ENCODE data around the gene EGR2. TPM values are rescaled to one million over a fixed set of nuclear protein-coding genes. Genes with fewer than 3 reads are reported as not detected.

Gene EGR2
- total RNA-seq, 4 donors from 2014 or later: 0.78 to 14.6 (median 2.9) TPM

DNA sequence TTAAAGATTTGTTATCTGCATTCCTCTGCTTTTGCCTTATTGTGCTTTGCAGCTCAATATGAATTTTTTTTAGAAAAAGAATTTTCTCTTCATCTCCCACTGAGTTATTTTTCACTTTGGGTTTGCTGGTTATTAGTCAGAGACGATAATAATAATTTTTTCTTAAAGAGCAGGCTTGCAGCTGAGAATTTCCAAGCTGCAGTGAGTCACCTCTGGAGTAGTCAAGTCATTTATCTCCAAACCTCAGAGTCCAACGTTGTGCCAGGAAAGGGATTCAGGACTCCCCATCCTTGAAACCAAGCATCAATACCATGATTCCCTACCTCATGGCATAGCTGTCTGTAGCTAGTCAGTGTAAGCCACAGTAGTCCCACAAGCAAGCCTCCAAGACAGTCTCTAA is 15.2 kb upstream of the EGR2 start:
- H3K27me3 ChIP-seq: no peaks in the 10 kb centered on the region
- no peak overlapping the region for H3K27ac ChIP-seq
- H3K4me1 ChIP-seq: no peaks in the 10 kb centered on the region
- TF ChIP-seq POLR2A (IDR thresholded peaks at IDR 0.05): no peak
- TF ChIP-seq, protein P1, sequence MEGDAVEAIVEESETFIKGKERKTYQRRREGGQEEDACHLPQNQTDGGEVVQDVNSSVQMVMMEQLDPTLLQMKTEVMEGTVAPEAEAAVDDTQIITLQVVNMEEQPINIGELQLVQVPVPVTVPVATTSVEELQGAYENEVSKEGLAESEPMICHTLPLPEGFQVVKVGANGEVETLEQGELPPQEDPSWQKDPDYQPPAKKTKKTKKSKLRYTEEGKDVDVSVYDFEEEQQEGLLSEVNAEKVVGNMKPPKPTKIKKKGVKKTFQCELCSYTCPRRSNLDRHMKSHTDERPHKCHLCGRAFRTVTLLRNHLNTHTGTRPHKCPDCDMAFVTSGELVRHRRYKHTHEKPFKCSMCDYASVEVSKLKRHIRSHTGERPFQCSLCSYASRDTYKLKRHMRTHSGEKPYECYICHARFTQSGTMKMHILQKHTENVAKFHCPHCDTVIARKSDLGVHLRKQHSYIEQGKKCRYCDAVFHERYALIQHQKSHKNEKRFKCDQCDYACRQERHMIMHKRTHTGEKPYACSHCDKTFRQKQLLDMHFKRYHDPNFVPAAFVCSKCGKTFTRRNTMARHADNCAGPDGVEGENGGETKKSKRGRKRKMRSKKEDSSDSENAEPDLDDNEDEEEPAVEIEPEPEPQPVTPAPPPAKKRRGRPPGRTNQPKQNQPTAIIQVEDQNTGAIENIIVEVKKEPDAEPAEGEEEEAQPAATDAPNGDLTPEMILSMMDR (IDR thresholded peaks at IDR 0.05): no peak
- intact Hi-C loops (cut with DNase I): no loop called here
- H3K36me3 ChIP-seq: no peaks in the 10 kb centered on the region
- 55 to 68% methylated on average over 2 of the region's 2 CpGs for WGBS, 2 donors
- H3K9me3 ChIP-seq: no peaks in the 10 kb centered on the region
- DNase-seq: no peak
- no peak overlapping the region for H3K4me3 ChIP-seq (replicated peaks in 1 of 3)

DNA sequence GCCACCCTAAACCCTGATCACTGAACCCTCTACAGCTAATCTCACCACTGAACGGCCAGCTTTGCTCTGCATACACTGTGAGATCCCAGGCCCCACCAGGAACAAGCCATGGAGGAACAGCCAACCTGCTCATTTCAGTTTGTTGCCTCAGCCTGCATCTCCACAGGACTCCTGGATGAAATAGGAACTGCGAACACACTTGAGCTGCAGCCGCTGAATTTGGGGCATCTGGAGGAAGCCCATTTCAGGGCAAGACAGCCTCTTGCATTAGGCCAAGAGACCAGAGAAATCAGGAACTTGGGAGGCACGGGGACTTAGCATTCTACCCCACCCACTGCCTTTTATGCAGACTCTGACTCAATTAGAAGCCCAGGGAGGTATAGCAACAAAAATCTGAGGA is 14.5 kb upstream of the EGR2 start:
- 57 to 65% methylated on average over 4 of the region's 4 CpGs for WGBS, 2 donors
- H3K4me1 ChIP-seq: no peaks in the 10 kb centered on the region
- no peak overlapping the region for H3K27ac ChIP-seq
- TF ChIP-seq, protein P1 (IDR thresholded peaks at IDR 0.05): no peak
- no peak for TF ChIP-seq POLR2A (IDR thresholded peaks at IDR 0.05)
- H3K27me3 ChIP-seq: no peaks in the 10 kb centered on the region
- H3K4me3 ChIP-seq (replicated peaks in 1 of 3): no peak overlapping the region
- H3K36me3 ChIP-seq: no peaks in the 10 kb centered on the region
- intact Hi-C loops (cut with DNase I): no loop called here
- no peak for DNase-seq
- H3K9me3 ChIP-seq: no peaks in the 10 kb centered on the region

DNA sequence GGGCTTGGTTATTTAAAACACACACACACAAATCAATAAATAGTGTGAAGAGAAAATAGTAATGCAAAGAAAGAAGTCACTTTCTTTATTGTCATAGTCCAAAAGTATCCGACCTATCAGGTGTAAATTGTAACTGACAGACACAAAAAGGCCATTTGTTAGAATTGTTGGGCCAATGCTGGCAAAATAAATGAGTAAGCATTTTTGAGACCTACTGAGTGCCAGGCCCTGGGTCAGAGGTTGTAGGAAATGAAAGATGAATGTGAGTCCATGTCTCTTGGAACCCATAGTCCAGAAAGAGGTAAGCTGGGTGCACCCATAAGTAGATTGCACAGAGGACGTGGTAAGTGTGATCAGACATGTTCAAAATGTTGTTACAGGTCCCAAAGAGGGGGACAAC is 13.5 kb upstream of the EGR2 start:
- Histone ChIP-seq H3K4me3 (replicated peaks in 1 of 3) (no peak overlapping the region), H3K27ac (no peak overlapping the region), H3K36me3 (no peaks in the 10 kb centered on the region), H3K4me1 (no peaks in the 10 kb centered on the region), H3K9me3 (no peaks in the 10 kb centered on the region), H3K27me3 (no peaks in the 10 kb centered on the region)
- 85 to 86% methylated on average over 2 of the region's 2 CpGs for WGBS, 2 donors
- TF ChIP-seq, protein P1 (IDR thresholded peaks at IDR 0.05): no peak
- intact Hi-C loops (cut with DNase I): no loop called here
- no peak for DNase-seq

DNA sequence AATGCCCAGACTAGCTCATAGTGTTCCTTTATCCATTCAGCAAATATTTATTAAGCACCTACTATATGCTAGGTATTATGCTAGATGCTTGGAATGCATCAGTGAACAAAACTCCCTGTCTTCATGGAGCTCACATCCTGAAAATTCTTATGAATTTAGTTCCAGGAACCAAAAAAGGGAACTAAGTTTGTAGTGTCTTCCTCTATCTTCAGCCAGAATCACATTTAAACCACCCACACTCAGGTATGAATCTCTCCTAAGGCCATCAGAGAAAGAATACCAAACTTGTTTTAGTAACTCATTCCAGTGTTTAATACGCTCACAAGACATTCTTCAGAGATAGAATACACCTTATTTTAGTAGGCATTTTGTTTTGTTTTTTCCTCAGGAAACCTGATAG is 10.1 kb upstream of the EGR2 start:
- Histone ChIP-seq H3K4me1 (no peaks in the 10 kb centered on the region), H3K27ac (no peak overlapping the region), H3K9me3 (no peaks in the 10 kb centered on the region), H3K27me3 (no peaks in the 10 kb centered on the region), H3K4me3 (replicated peaks in 1 of 3) (no peak overlapping the region), H3K36me3 (no peaks in the 10 kb centered on the region)
- no peak for DNase-seq
- intact Hi-C loops (cut with DNase I): no loop called here
- WGBS, 2 donors: 89 to 94% methylated on average over 1 of the region's 1 CpG
- no peak for TF ChIP-seq POLR2A (IDR thresholded peaks at IDR 0.05)
- TF ChIP-seq, protein P1 (IDR thresholded peaks at IDR 0.05): no peak

DNA sequence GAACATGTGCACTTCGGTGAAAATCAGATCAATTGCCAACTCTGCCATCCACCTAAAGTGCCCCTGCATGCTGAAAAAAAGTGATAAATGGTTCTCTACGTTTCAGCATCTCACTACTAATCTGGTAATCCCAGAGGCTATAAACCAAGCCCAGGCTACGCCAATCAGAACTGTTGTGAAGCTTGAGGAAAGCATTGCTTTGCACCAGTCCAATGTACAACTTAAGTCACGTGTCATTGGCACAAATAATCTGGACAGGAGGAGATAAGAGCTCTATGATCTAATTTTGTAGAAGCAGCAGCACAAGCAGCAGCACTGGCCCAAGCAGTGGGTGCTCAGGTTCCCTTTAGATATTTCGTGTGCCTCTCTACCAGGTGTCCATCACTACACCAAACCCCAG is 4.4 kb upstream of the EGR2 start:
- TF ChIP-seq, protein P1 (IDR thresholded peaks at IDR 0.05): no peak
- no peak for TF ChIP-seq POLR2A (IDR thresholded peaks at IDR 0.05)
- intact Hi-C loops (cut with DNase I): no loop called here
- H3K27me3 ChIP-seq: no peaks in the 10 kb centered on the region
- H3K4me3 ChIP-seq (replicated peaks in 1 of 3): no peak overlapping the region
- peaks cover 21 to 23% of the 10 kb centered on the region in 2 donors for H3K4me1 ChIP-seq
- WGBS, 2 donors: 84 to 89% methylated on average over 5 of the region's 5 CpGs
- H3K27ac ChIP-seq: no peak overlapping the region
- no peaks in the 10 kb centered on the region for H3K9me3 ChIP-seq
- DNase-seq: no peak
- H3K36me3 ChIP-seq: no peaks in the 10 kb centered on the region

Data from thyroid gland (tissue), 4 donors.